Right lobe of liver (tissue), 6 donors: ENCODE data around the gene ZFYVE19. TPM values are rescaled to one million over a fixed set of nuclear protein-coding genes. Genes with fewer than 3 reads are reported as not detected.

Source experiments
- ATAC-seq, 4 donors: fragments of 200-7000 bp; cut with Tn5 transposase; one replicate each; pipeline ENCODE4 v1.9.1; 2020; ENCODE audit warnings: mild to moderate bottlenecking in 4 of 4, moderate library complexity in 4 of 4
- DNase-seq, 3 donors: peaks; one replicate each; pipeline ENCODE4 v3.0.0-alpha.2; 2020
- H3K27ac ChIP-seq, 3 donors: fragments of 200-600 bp; one replicate each; pipeline ENCODE4 v1.8.0; 2022
- H3K27me3 ChIP-seq, 2 donors: fragments of 200-600 bp; one replicate each; pipeline ENCODE4 v1.8.0; 2022
- H3K36me3 ChIP-seq, 4 donors: fragments of 200-600 bp; sonication (generic) in 1 of 4; one replicate each; pipeline versions ENCODE4 v1.5.1 to v1.8.0; 2017 to 2022; ENCODE audit warnings: control low read depth in 1 of 4
- H3K4me1 ChIP-seq, 4 donors: fragments of 200-600 bp; sonication (generic) in 1 of 4; one replicate each; pipeline versions ENCODE4 v1.5.1 to v1.8.0; 2017 to 2022; ENCODE audit warnings: control low read depth in 1 of 4
- H3K4me3 ChIP-seq, 3 donors: fragments of 200-600 bp; one replicate each; pipeline ENCODE4 v1.8.0; 2022
- H3K9me3 ChIP-seq, 4 donors: fragments of 200-600 bp; sonication (generic) in 1 of 4; one replicate each; pipeline versions ENCODE4 v1.5.1 to v1.8.0; 2017 to 2022; ENCODE audit warnings: control low read depth in 1 of 4
- POLR2A ChIP-seq: fragments of 450-650 bp; IDR thresholded peaks from one replicate; pipeline ENCODE4 v1.6.1; 2017; ENCODE audit warnings: antibody characterized with exemption, mild to moderate bottlenecking
- WGBS: methylation state at CpG from one replicate; pipeline ENCODE4 v1.1.6; 2018; ENCODE audit warnings: low coverage, low lambda C conversion rate; ENCODE audit not compliant: insufficient coverage; ENCODE audit errors: missing lambda C conversion rate; 5-methylcytosine and 5-hydroxymethylcytosine counted together
- intact Hi-C, 2 donors: fragments of 100-400 bp; cut with DNase I; formaldehyde crosslinking; loops; one replicate each; pipeline versions ENCODE4 v1.11.2 to v1.14.1; 2022
- total RNA-seq, 6 experiments: library from RNA; depleted of rRNA in 2 of 6; stranded (reverse); fragments of >200 nt in 2 of 6; fragmentation: NEBNext Ultra II Directional in 3 of 6; extraction: Animal tissue kit (Norgen Biotek cat#: 25700) in 3 of 6; gene quantifications; one replicate each; pipeline versions ENCODE4 v1.1.0 to v1.2.4, GENCODE V29; 2016 to 2023
- TF ChIP-seq, protein P1 (sequence below), 4 donors: fragments of 200-600 bp in 3 of 4; fragments of 450-650 bp in 1 of 4; IDR thresholded peaks; one replicate each; pipeline versions ENCODE4 v1.5.1 to v1.8.0; 2016 to 2022; ENCODE audit warnings: antibody characterized with exemption in 4 of 4, mild to moderate bottlenecking in 2 of 4
- donor health status: DM: no; HTN: yes; CAD: no.
- donor health status: DM: no; HTN: no; CAD: no.
- donor health status: DM: no; HTN: no; CAD: no.
- donor health status: DM: no; HTN: yes; CAD: no.
- donor health status: DM: no; HTN: yes; CAD: no.

Gene ZFYVE19
- total RNA-seq, 6 experiments from 2014 or later: 11.5 to 49.3 (median 19.5) TPM

DNA sequence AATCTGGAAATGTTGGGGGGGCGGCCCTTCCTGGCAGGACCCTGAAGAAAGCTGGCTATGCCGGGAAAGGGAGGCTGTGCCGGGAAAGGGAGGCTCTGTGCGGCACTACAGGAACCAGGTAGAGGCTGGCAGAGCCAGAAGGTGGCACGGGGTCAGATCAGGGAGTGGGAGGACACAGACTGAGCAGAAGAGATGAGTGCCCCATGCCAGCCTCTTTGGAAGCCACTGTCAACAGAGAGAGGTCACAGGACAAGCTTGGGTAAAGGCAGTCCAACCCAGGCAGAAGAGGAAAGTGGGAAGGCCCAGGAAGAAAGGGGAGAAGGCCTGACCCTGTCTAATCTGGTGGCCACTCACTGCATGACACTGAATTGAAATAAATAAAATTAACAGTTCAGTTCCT, 35.6 kb upstream of the ZFYVE19 start:
- intact Hi-C loops: no loop called here
- TF ChIP-seq POLR2A: no peak
- TF ChIP-seq, protein P1, sequence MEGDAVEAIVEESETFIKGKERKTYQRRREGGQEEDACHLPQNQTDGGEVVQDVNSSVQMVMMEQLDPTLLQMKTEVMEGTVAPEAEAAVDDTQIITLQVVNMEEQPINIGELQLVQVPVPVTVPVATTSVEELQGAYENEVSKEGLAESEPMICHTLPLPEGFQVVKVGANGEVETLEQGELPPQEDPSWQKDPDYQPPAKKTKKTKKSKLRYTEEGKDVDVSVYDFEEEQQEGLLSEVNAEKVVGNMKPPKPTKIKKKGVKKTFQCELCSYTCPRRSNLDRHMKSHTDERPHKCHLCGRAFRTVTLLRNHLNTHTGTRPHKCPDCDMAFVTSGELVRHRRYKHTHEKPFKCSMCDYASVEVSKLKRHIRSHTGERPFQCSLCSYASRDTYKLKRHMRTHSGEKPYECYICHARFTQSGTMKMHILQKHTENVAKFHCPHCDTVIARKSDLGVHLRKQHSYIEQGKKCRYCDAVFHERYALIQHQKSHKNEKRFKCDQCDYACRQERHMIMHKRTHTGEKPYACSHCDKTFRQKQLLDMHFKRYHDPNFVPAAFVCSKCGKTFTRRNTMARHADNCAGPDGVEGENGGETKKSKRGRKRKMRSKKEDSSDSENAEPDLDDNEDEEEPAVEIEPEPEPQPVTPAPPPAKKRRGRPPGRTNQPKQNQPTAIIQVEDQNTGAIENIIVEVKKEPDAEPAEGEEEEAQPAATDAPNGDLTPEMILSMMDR (IDR thresholded peaks at IDR 0.05): no peak
- DNase-seq: peak; percentile 74 to 92 (median 89)
- 45% methylated on average over 2 of the region's 5 CpGs for WGBS
- peaks cover 0 to 51% (median 14%) of the 10 kb centered on the region in 4 donors for H3K36me3 ChIP-seq
- H3K27me3 ChIP-seq: no peaks in the 10 kb centered on the region
- H3K27ac ChIP-seq: peak overlapping the region; percentile 7 to 71 (median 69)
- no peaks in the 10 kb centered on the region for H3K9me3 ChIP-seq
- no peak overlapping the region for H3K4me3 ChIP-seq
- peaks cover 0 to 43% (median 17%) of the 10 kb centered on the region in 4 donors for H3K4me1 ChIP-seq
- ATAC-seq: peak; percentile 81 to 92 (median 86)

DNA sequence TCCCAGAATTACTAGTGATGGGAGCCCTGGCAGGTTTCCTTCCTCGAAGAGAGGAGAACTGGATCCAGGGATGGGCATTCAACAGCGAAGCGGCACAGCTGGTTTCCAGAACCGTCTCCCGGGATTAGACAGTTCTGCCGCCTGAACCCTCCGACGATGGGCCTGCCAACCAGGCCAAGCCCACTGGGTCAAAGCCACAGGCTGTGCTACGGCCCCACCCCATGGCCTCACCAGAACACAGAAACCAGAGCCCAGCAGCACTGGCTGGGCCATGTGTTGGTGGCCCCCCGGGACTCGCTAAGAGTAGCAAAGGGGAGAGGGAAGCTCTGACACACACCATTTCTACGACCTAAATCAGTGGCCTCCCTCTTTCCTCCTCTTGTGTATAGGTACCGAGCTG, 34.9 kb upstream of the ZFYVE19 start:
- no peak overlapping the region for H3K4me3 ChIP-seq
- no peaks in the 10 kb centered on the region for H3K27me3 ChIP-seq
- DNase-seq (peak in 1 of 3 donors; percentile 48), ATAC-seq (no peak)
- TF ChIP-seq, protein P1 (IDR thresholded peaks at IDR 0.05): no peak
- no peak for TF ChIP-seq POLR2A
- intact Hi-C loops: no loop called here
- no peaks in the 10 kb centered on the region for H3K9me3 ChIP-seq
- peaks cover 0 to 46% (median 14%) of the 10 kb centered on the region in 4 donors for H3K36me3 ChIP-seq
- WGBS: 92% methylated on average over 7 of the region's 13 CpGs
- H3K4me1 ChIP-seq: peaks cover 0 to 45% (median 20%) of the 10 kb centered on the region in 4 donors
- peak overlapping the region in 2 of 3 donors; percentile 69 to 71 for H3K27ac ChIP-seq

DNA sequence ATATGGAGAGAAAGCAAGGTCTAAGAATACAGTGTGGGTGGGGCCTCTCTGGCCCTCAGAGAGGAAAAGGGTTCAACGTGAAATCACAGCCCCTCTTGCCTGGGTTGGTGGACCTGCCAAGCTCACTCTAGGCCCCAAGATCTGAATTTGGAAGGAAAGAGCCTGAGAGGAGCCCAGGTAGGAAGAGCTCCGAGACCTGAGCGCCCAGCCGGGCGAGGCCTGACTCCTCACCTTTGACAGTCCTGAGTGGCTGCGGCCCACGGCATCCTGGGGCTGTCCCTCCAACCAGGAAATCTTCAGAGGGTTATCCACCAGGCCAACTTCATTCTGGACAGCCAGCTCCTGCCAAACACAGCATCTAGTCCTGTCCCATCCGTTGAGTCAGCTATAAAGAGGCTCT, 33.4 kb upstream of the ZFYVE19 start:
- TF ChIP-seq POLR2A: no peak
- TF ChIP-seq, protein P1 (IDR thresholded peaks at IDR 0.05): no peak
- H3K4me3 ChIP-seq: no peak overlapping the region
- no peak overlapping the region for H3K27ac ChIP-seq
- H3K9me3 ChIP-seq: no peaks in the 10 kb centered on the region
- ATAC-seq (no peak), DNase-seq (peak in 1 of 3 donors; percentile 32)
- intact Hi-C loops: no loop called here
- peaks cover 0 to 50% (median 21%) of the 10 kb centered on the region in 4 donors for H3K4me1 ChIP-seq
- no peaks in the 10 kb centered on the region for H3K27me3 ChIP-seq
- WGBS: 67% methylated on average over 1 of the region's 8 CpGs
- peaks cover 0 to 43% (median 9%) of the 10 kb centered on the region in 4 donors for H3K36me3 ChIP-seq

DNA sequence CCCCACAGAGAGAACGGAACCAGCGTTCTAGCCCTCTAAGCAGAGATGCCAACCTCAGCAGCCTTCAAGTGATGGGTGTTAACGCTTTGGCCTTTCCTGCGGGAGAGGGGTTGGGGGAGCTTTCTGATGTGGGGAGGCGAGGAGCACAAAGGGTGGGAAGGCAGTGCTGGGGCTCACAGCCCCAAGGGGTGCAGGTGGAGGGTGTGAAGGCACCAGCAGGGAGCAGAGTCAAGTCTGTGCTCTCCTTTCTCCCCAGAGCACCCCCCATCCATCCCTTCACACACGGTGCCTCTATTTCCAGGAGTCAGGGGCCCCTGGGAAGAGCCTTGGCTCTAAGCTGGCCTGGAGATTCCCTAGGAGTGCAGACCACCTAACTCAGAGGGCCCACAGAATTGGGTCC, 33.0 kb upstream of the ZFYVE19 start:
- Histone ChIP-seq H3K27me3 (no peaks in the 10 kb centered on the region), H3K27ac (no peak overlapping the region), H3K4me3 (no peak overlapping the region), H3K9me3 (no peaks in the 10 kb centered on the region), H3K36me3 (peaks cover 0 to 47% (median 10%) of the 10 kb centered on the region in 4 donors), H3K4me1 (peaks cover 0 to 50% (median 21%) of the 10 kb centered on the region in 4 donors)
- WGBS: no CpG with 5 or more reads among the region's 6 CpGs
- DNase-seq (peak in 1 of 3 donors; percentile 22), ATAC-seq (no peak)
- intact Hi-C loops: no loop called here
- TF ChIP-seq, protein P1 (IDR thresholded peaks at IDR 0.05): no peak
- no peak for TF ChIP-seq POLR2A
